Esophagus (tissue), 2 donors: Measurements from ENCODE around the gene GRIK5. TPM values are rescaled to one million over a fixed set of nuclear protein-coding genes. Genes with fewer than 3 reads are reported as not detected.

Experiments used
- H3K27ac ChIP-seq, 2 donors: one replicate each; pipeline ENCODE4 v1.5.1; 2013; ENCODE audit warnings: low read depth in 2 of 2, mild to moderate bottlenecking in 2 of 2, inconsistent platforms in 1 of 2, low read length in 1 of 2, moderate library complexity in 1 of 2
- H3K27me3 ChIP-seq, 2 donors: one replicate each; pipeline ENCODE4 v1.6.1; 2013; ENCODE audit warnings: low read length in 2 of 2, control low read depth in 1 of 2, mild to moderate bottlenecking in 1 of 2; ENCODE audit not compliant: insufficient read depth in 2 of 2, control insufficient read depth in 1 of 2
- H3K36me3 ChIP-seq, 2 donors: one replicate each; pipeline ENCODE4 v1.6.1; 2013; ENCODE audit warnings: low read length in 1 of 2; ENCODE audit not compliant: control insufficient read depth in 2 of 2, insufficient read depth in 2 of 2
- H3K4me1 ChIP-seq, 2 donors: one replicate each; pipeline ENCODE4 v1.6.1; 2013; ENCODE audit warnings: low read length in 1 of 2; ENCODE audit not compliant: control insufficient read depth in 2 of 2, insufficient read depth in 2 of 2
- H3K4me3 ChIP-seq, 2 donors: one replicate each; pipeline ENCODE4 v1.5.1; 2013; ENCODE audit warnings: low read length in 2 of 2, mild to moderate bottlenecking in 2 of 2, low read depth in 1 of 2, moderate library complexity in 1 of 2
- H3K9me3 ChIP-seq, 2 donors: one replicate each; pipeline ENCODE4 v1.6.1; 2013; ENCODE audit warnings: mild to moderate bottlenecking in 2 of 2, low read depth in 1 of 2, low read length in 1 of 2, moderate library complexity in 1 of 2; ENCODE audit not compliant: control insufficient read depth in 2 of 2, insufficient read depth in 1 of 2
- WGBS, 2 donors: extraction: QIAGEN DNeasy Blood & Tissue Kit; methylation state at CpG; one replicate each; pipeline ENCODE4 v1.1.7; 2013; 5-methylcytosine and 5-hydroxymethylcytosine counted together
- polyA plus RNA-seq, 2 donors: library from polyadenylated mRNA; stranded (reverse); fragments of 200-250 nt; gene quantifications; one replicate each; pipeline ENCODE4 v1.2.3, GENCODE V29; 2013
- donor health status: healthy with polysubstance abuse.
- donor health status: Bipolar disorder and iron deficiency.

Gene GRIK5
- polyA plus RNA-seq, 2 donors, result 1.1 to 1.4 TPM

GRCh38 chr19:42079886-42080763 lies 10.1 kb upstream of the GRIK5 start:
- Histone ChIP-seq H3K9me3 (no peaks in the 10 kb centered on the region), H3K4me3 (no peak overlapping the region), H3K27ac (no peak overlapping the region), H3K4me1 (peaks cover 0 to 4% of the 10 kb centered on the region in 2 donors), H3K36me3 (peaks cover 7 to 32% of the 10 kb centered on the region in 2 donors), H3K27me3 (no peaks in the 10 kb centered on the region)
- WGBS, 2 donors, result 92 to 93% methylated on average over 40 to 44 of the region's 44 CpGs

- H3K4me3 ChIP-seq, result no peak overlapping the region
- no peak overlapping the region for H3K27ac ChIP-seq
- peaks cover 0 to 8% of the 10 kb centered on the region in 2 donors for H3K4me1 ChIP-seq
- no peaks in the 10 kb centered on the region for H3K9me3 ChIP-seq
- no peaks in the 10 kb centered on the region for H3K27me3 ChIP-seq
- peaks cover 7 to 32% of the 10 kb centered on the region in 2 donors for H3K36me3 ChIP-seq
- 83 to 86% methylated on average over 16 of the region's 16 CpGs for WGBS, 2 donors
Measured at GRCh38 chr19:42079276-42079669, 9.3 kb upstream of the GRIK5 start.

GRCh38 chr19:42078538-42079275 lies 8.7 kb upstream of the GRIK5 start:
- WGBS, 2 donors, result 69 to 71% methylated on average over 15 of the region's 15 CpGs
- peaks cover 0 to 8% of the 10 kb centered on the region in 2 donors for H3K4me1 ChIP-seq
- no peak overlapping the region for H3K4me3 ChIP-seq
- H3K36me3 ChIP-seq, result peaks cover 7 to 32% of the 10 kb centered on the region in 2 donors
- peak overlapping the region in 1 of 2 donors; percentile 2 for H3K27ac ChIP-seq
- H3K27me3 ChIP-seq, result no peaks in the 10 kb centered on the region
- no peaks in the 10 kb centered on the region for H3K9me3 ChIP-seq

GRCh38 chr19:42078058-42078457 lies 8.1 kb upstream of the GRIK5 start:
- Histone ChIP-seq H3K9me3 (no peaks in the 10 kb centered on the region), H3K4me3 (no peak overlapping the region), H3K27ac (no peak overlapping the region), H3K27me3 (no peaks in the 10 kb centered on the region), H3K4me1 (peaks cover 0 to 8% of the 10 kb centered on the region in 2 donors), H3K36me3 (peaks cover 7 to 32% of the 10 kb centered on the region in 2 donors)
- 75 to 96% methylated on average over 1 of the region's 1 CpG for WGBS, 2 donors

GRCh38 chr19:42076380-42076944 lies 6.5 kb upstream of the GRIK5 start:
- H3K27ac ChIP-seq, result peak overlapping the region; percentile 80 to 87
- H3K27me3 ChIP-seq, result no peaks in the 10 kb centered on the region
- H3K4me1 ChIP-seq, result peaks cover 0 to 8% of the 10 kb centered on the region in 2 donors
- H3K36me3 ChIP-seq, result peaks cover 7 to 29% of the 10 kb centered on the region in 2 donors
- H3K9me3 ChIP-seq, result no peaks in the 10 kb centered on the region
- peak overlapping the region; percentile 86 to 87 for H3K4me3 ChIP-seq
- 0 to 1% methylated on average over 27 to 33 of the region's 33 CpGs for WGBS, 2 donors

- peaks cover 0 to 6% of the 10 kb centered on the region in 2 donors for H3K4me1 ChIP-seq
- WGBS, 2 donors, result 0 to 1% methylated on average over 78 to 80 of the region's 80 CpGs
- peak within 1 kb of the TSS; percentile 95 to 99 for H3K27ac ChIP-seq
- peaks cover 7 to 23% of the 10 kb centered on the region in 2 donors for H3K36me3 ChIP-seq
- no peaks in the 10 kb centered on the region for H3K27me3 ChIP-seq
- H3K9me3 ChIP-seq, result no peaks in the 10 kb centered on the region
- peak within 1 kb of the TSS; percentile 86 to 87 for H3K4me3 ChIP-seq
Measured at GRCh38 chr19:42075616-42076379, 5.8 kb upstream of the GRIK5 start, which contains the start of gene ZNF574. Gene ZNF574, plus strand, starts transcription at chr19:42076166. Its CDS starts 2,441 bp downstream, at chr19:42078607.

GRCh38 chr19:42075364-42075615 lies 5.3 kb upstream of the GRIK5 start:
- Histone ChIP-seq H3K27ac (peak overlapping the region; percentile 95 to 99), H3K4me1 (peaks cover 0 to 6% of the 10 kb centered on the region in 2 donors), H3K36me3 (peaks cover 6 to 18% of the 10 kb centered on the region in 2 donors), H3K27me3 (no peaks in the 10 kb centered on the region), H3K4me3 (peak overlapping the region; percentile 62 to 63), H3K9me3 (no peaks in the 10 kb centered on the region)
- WGBS, 2 donors, result 3 to 10% methylated on average over 3 of the region's 3 CpGs

- H3K4me3 ChIP-seq, result peak overlapping the region; percentile 62 to 63
Measured at GRCh38 chr19:42074513-42075363, 4.7 kb upstream of the GRIK5 start.

More at GRCh38 chr19:42074513-42075363, 4.7 kb upstream of the GRIK5 start:
- 57% methylated on average over 27 of the region's 27 CpGs for WGBS, 2 donors
- H3K36me3 ChIP-seq, result peaks cover under 1 to 13% of the 10 kb centered on the region in 2 donors
- H3K9me3 ChIP-seq, result no peaks in the 10 kb centered on the region
- peak overlapping the region; percentile 95 to 99 for H3K27ac ChIP-seq
- H3K4me1 ChIP-seq, result peaks cover 0 to 6% of the 10 kb centered on the region in 2 donors
- H3K27me3 ChIP-seq, result no peaks in the 10 kb centered on the region
